Upper lobe of right lung (tissue), 1 donor: ENCODE data around the gene MYO16. TPM values are rescaled to one million over a fixed set of nuclear protein-coding genes. Genes with fewer than 3 reads are reported as not detected.

Experiments
- ATAC-seq: fragments of 200-7000 bp; cut with Tn5 transposase; one replicate; pipeline ENCODE4 v1.9.1; 2020; ENCODE audit warnings: mild to moderate bottlenecking, moderate library complexity
- DNase-seq: peaks from one replicate; pipeline ENCODE4 v3.0.0-alpha.2; 2020
- H3K27ac ChIP-seq: fragments of 200-600 bp; one replicate; pipeline ENCODE4 v1.8.0; 2022
- H3K27me3 ChIP-seq: fragments of 200-600 bp; one replicate; pipeline ENCODE4 v1.8.0; 2022; ENCODE audit warnings: mild to moderate bottlenecking
- H3K36me3 ChIP-seq: fragments of 200-600 bp; one replicate; pipeline ENCODE4 v1.8.0; 2022
- H3K4me1 ChIP-seq: fragments of 200-600 bp; one replicate; pipeline ENCODE4 v1.8.0; 2022
- H3K4me3 ChIP-seq: fragments of 200-600 bp; one replicate; pipeline ENCODE4 v1.8.0; 2022; ENCODE audit warnings: mild to moderate bottlenecking
- H3K9me3 ChIP-seq: fragments of 200-600 bp; one replicate; pipeline ENCODE4 v1.8.0; 2022
- CTCF ChIP-seq: fragments of 200-600 bp; IDR thresholded peaks from one replicate; pipeline ENCODE4 v1.8.0; 2022; ENCODE audit warnings: antibody characterized with exemption
- intact Hi-C: fragments of 100-400 bp; cut with DNase I; formaldehyde crosslinking; loops from one replicate; pipeline ENCODE4 v1.11.0; 2022
- total RNA-seq: library from RNA; stranded (reverse); fragmentation: NEBNext Ultra II Directional; extraction: Animal tissue kit (Norgen Biotek cat#: 25700); gene quantifications from one replicate; pipeline ENCODE4 v1.2.1, GENCODE V29; 2021
- donor health status: DM: no; HTN: yes; CAD: no; lungs with severe emphysema.

MYO16 gene
- total RNA-seq, 1 donor from 2014 or later, result 0.46 TPM

DNA sequence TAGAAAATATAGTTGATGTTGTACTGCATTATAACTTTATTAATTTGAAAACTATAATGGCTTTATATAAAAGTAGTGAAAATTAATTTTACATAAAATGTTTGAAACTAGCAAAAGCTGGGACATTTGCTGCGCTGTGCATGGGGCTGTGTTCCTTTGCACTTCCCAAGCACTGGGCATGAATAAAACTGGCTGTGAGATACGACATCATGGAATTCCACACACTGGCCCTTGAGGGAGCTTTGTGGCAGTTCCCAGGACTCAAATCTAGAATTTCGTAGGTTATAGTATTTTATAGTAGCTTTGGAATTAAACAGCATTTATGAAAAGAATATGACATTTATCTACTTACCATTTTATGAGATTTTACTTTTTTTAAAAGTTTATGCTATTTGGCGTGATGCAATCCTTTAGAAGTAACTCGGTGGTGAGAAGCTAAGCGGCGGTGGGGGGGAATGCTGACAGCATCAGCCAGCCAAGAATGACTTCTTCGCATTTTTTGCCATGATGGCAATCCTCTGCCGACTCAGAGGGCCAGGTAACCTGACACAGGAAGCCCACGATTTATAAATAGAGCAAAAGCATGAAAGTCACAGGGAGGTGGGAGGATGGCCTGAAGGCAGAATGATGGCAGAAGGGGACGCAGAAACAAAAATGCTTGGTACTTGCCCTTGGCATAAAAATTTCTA lies 553.5 kb downstream of the MYO16 start:
- intact Hi-C loops, result no loop called here
- H3K4me3 ChIP-seq, result no peak overlapping the region

GRCh38 chr13:109191413-109191812 lies 562.0 kb downstream of the MYO16 start:
- no peaks in the 10 kb centered on the region for H3K4me1 ChIP-seq
- TF ChIP-seq CTCF, result no peak
- no peak for DNase-seq
- H3K27me3 ChIP-seq, result no peaks in the 10 kb centered on the region
- no peak overlapping the region for H3K4me3 ChIP-seq
- H3K9me3 ChIP-seq, result no peaks in the 10 kb centered on the region
- intact Hi-C loops, result no loop called here
- no peak overlapping the region for H3K27ac ChIP-seq
- ATAC-seq, result no peak
- H3K36me3 ChIP-seq, result no peaks in the 10 kb centered on the region

More for the DNA sequence above, 553.5 kb downstream of the MYO16 start:
- DNase-seq (no peak), ATAC-seq (no peak)
- Histone ChIP-seq H3K27ac (no peak overlapping the region), H3K4me1 (no peaks in the 10 kb centered on the region), H3K9me3 (no peaks in the 10 kb centered on the region), H3K36me3 (no peaks in the 10 kb centered on the region), H3K27me3 (no peaks in the 10 kb centered on the region)
- TF ChIP-seq CTCF, result no peak

DNA sequence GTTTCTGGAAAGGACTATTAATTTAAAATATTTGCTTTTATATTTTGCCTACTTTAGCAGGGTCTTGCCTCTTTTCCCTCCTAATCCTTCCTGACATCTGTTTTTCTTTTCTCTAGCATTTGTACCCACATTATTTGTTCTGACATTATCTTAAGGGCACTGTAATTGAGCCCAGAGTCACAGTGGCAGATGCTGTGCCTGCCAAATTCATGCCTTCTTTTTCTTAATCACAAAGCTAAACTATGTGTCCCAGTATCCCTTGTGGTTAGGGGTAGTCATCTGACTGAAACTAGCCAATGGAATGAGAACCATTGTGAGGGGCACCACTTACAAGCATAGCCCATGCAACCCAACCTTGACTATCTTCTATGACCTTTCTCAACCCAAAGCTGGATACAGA lies 562.9 kb downstream of the MYO16 start:
- Histone ChIP-seq H3K27ac (no peak overlapping the region), H3K9me3 (no peaks in the 10 kb centered on the region), H3K4me3 (no peak overlapping the region), H3K36me3 (no peaks in the 10 kb centered on the region), H3K4me1 (no peaks in the 10 kb centered on the region), H3K27me3 (no peaks in the 10 kb centered on the region)
- DNase-seq, result no peak
- ATAC-seq, result no peak
- intact Hi-C loops, result no loop called here
- no peak for TF ChIP-seq CTCF

DNA sequence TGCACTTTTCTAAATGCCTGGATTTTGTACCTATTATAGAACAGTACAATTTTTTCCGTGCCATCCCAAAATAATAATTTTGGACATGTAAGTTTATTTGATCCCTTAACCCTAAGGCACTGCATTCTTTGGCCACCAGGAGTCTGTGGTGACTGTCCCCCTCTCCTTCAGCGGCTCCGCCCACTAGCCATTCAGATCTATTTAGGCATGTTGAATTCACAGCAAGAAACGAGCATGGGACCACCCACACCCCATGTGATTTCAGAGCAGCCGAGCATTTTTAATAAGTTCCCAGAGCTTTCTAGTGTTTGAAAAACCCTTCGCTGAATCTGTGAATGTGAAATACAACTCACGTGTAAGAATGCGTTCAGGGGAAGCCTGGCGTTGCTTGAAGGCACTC lies 567.5 kb downstream of the MYO16 start:
- DNase-seq (no peak), ATAC-seq (no peak)
- Histone ChIP-seq H3K36me3 (no peaks in the 10 kb centered on the region), H3K4me3 (no peak overlapping the region), H3K27ac (no peak overlapping the region), H3K9me3 (no peaks in the 10 kb centered on the region), H3K4me1 (no peaks in the 10 kb centered on the region), H3K27me3 (no peaks in the 10 kb centered on the region)
- no peak for TF ChIP-seq CTCF
- intact Hi-C loops, result no loop called here

- H3K9me3 ChIP-seq, result no peaks in the 10 kb centered on the region
- intact Hi-C loops, result no loop called here
- H3K4me1 ChIP-seq, result no peaks in the 10 kb centered on the region
- peak; percentile 67 for ATAC-seq
- no peak overlapping the region for H3K4me3 ChIP-seq
- no peaks in the 10 kb centered on the region for H3K36me3 ChIP-seq
- no peak for TF ChIP-seq CTCF
- H3K27me3 ChIP-seq, result no peaks in the 10 kb centered on the region
- DNase-seq, result no peak
- H3K27ac ChIP-seq, result no peak overlapping the region
Measured at GRCh38 chr13:109198585-109198984, 569.2 kb downstream of the MYO16 start.

- no peak overlapping the region for H3K27ac ChIP-seq
- ATAC-seq (no peak), DNase-seq (no peak)
- intact Hi-C loops, result no loop called here
- TF ChIP-seq CTCF, result no peak
- no peaks in the 10 kb centered on the region for H3K27me3 ChIP-seq
- no peaks in the 10 kb centered on the region for H3K36me3 ChIP-seq
- no peak overlapping the region for H3K4me3 ChIP-seq
- no peaks in the 10 kb centered on the region for H3K4me1 ChIP-seq
- H3K9me3 ChIP-seq, result no peaks in the 10 kb centered on the region
Measured at GRCh38 chr13:109199280-109199679, 569.9 kb downstream of the MYO16 start.
